GM23248 (cell line): ENCODE data around the gene BUD31. TPM values are rescaled to one million over a fixed set of nuclear protein-coding genes. Genes with fewer than 3 reads are reported as not detected.
"Not testable (repeated sequence)": the region's sequence is repeated elsewhere in the genome, so short reads cannot be mapped to it uniquely, and the experiment has no call there.

Source experiments
- DNase-seq: peaks from one replicate; pipeline ENCODE4 v3.0.0-alpha.2; 2015
- H2AFZ ChIP-seq: fragments of 200-600 bp; sonication (generic); 2 replicates; pipeline ENCODE4 v1.6.1; 2016; ENCODE audit warnings: antibody characterized with exemption
- H3F3A ChIP-seq: fragments of 200-600 bp; sonication (generic); 2 replicates; pipeline ENCODE4 v1.6.1; 2016; ENCODE audit warnings: mild to moderate bottlenecking, antibody characterized with exemption, mixed run types; ENCODE audit not compliant: insufficient read depth
- H3K27ac ChIP-seq: fragments of 200-600 bp; sonication (generic); 2 replicates; pipeline ENCODE4 v1.5.1; 2016; ENCODE audit warnings: mild to moderate bottlenecking
- H3K27me3 ChIP-seq: fragments of 200-600 bp; sonication (generic); replicated peaks from 2 replicates; pipeline ENCODE4 v1.6.1; 2016; ENCODE audit warnings: mild to moderate bottlenecking; ENCODE audit not compliant: insufficient read depth
- H3K36me3 ChIP-seq: fragments of 200-600 bp; sonication (generic); 2 replicates; pipeline ENCODE4 v1.6.1; 2016; ENCODE audit warnings: low read depth, mild to moderate bottlenecking
- H3K4me1 ChIP-seq: fragments of 200-600 bp; sonication (generic); 2 replicates; pipeline ENCODE4 v1.6.1; 2016; ENCODE audit warnings: mild to moderate bottlenecking; ENCODE audit not compliant: insufficient read depth
- H3K4me2 ChIP-seq: fragments of 200-600 bp; sonication (generic); one replicate; pipeline ENCODE4 v1.6.1; 2016; ENCODE audit warnings: mild to moderate bottlenecking; ENCODE audit not compliant: unreplicated experiment
- H3K4me3 ChIP-seq: fragments of 200-600 bp; sonication (generic); 2 replicates; pipeline ENCODE4 v1.5.1; 2016; ENCODE audit warnings: mild to moderate bottlenecking
- H3K79me2 ChIP-seq: fragments of 200-600 bp; sonication (generic); 2 replicates; pipeline ENCODE4 v1.6.1; 2016; ENCODE audit warnings: mild to moderate bottlenecking; ENCODE audit not compliant: insufficient read depth
- H3K9ac ChIP-seq: fragments of 200-600 bp; sonication (generic); 2 replicates; pipeline ENCODE4 v1.6.1; 2016; ENCODE audit warnings: mild to moderate bottlenecking
- H3K9me2 ChIP-seq: fragments of 200-600 bp; sonication (generic); 2 replicates; pipeline ENCODE4 v1.6.1; 2016; ENCODE audit warnings: mixed run types, mild to moderate bottlenecking, moderate library complexity; ENCODE audit not compliant: insufficient read depth
- H3K9me3 ChIP-seq: fragments of 200-600 bp; sonication (generic); one replicate; pipeline ENCODE4 v1.6.1; 2017; ENCODE audit warnings: low read depth
- H4K20me1 ChIP-seq: fragments of 200-600 bp; sonication (generic); 2 replicates; pipeline ENCODE4 v1.6.0; 2016; ENCODE audit not compliant: insufficient read depth
- EZH2 ChIP-seq: fragments of 200-600 bp; sonication (generic); IDR thresholded peaks from 2 replicates; pipeline ENCODE4 v1.6.1; 2018; ENCODE audit warnings: antibody characterized with exemption, mild to moderate bottlenecking; ENCODE audit not compliant: insufficient read depth, poor library complexity, severe bottlenecking
- EZH2phosphoT487 ChIP-seq: fragments of 200-600 bp; sonication (generic); IDR thresholded peaks from 2 replicates; pipeline ENCODE4 v1.6.1; 2018; ENCODE audit warnings: antibody characterized with exemption, moderate library complexity, mild to moderate bottlenecking, low read depth; ENCODE audit not compliant: insufficient read depth
- WGBS, 2 experiments: methylation state at CpG; one replicate each; pipeline ENCODE4 v1.1.6; 2015 to 2017; ENCODE audit warnings: low lambda C conversion rate in 2 of 2, low coverage in 1 of 2; ENCODE audit errors: missing lambda C conversion rate in 2 of 2; 5-methylcytosine and 5-hydroxymethylcytosine counted together
- in situ Hi-C: fragments of 300-500 bp; cut with MboI; formaldehyde crosslinking; loops from 2 replicates; pipeline ENCODE4 v1.15.0; 2020
- polyA plus RNA-seq: library from polyadenylated mRNA; unstranded; fragments of >200 nt; fragmentation: Nextera tagmentation; extraction: Ambion mirVana; gene quantifications from 2 replicates; pipeline ENCODE4 v1.2.1, GENCODE V29; 2016
- total RNA-seq: library from RNA; depleted of rRNA; stranded (reverse); fragments of >200 nt; shearing (Covaris generic); gene quantifications from 2 replicates; pipeline ENCODE4 v1.2.3, GENCODE V29; 2014

BUD31 gene
- total and polyA plus RNA-seq, 2 experiments from 2014 or later = 71.8 to 318 TPM

DNA sequence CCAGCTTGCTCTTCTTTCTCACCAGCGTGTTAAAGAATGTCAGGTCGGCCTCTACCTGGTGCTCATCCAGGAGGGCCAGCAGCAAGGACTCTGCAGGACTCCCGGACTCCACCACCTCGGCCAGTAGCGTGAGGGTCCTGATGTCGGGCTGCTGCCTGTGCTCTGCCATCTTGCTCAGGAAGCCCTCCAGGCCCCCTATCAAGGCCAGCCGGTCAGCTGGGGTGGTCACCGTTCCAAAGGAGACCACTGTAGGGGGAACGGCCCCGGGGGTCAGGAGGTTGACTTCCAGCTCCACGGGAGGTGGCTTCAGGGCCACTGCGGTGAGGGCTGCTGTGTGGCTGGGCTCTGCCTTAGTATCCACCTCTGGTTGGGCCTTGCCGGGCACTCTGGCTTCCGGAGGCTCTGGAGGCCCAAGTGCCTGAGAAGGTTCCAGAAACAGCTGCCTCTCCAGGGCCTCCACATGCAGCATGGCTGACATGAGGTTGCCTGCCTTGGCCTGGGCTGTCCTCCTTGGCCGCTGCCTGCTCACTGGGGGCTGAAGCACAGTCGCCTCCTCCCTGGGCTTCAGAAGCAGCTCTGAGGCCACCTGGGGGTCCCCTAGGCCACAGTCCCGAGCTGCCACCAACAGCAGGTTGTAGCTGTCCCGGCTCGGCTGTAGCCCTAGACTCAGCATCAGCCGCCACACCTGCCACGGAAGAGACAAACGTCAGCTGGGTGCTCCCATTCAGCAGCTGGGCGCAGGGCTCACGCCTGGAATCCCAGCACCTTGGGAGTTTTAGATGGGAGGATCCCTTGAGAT is 16.4 kb downstream of the BUD31 start:
- Histone ChIP-seq H3K4me3 (no peak overlapping the region), H3K9me3 (no peaks in the 10 kb centered on the region), H3F3A (peaks cover 16% of the 10 kb centered on the region), H3K79me2 (no peaks in the 10 kb centered on the region), H3K36me3 (peaks cover 3% of the 10 kb centered on the region; the same call in 1 of the 2 replicates), H4K20me1 (no peaks in the 10 kb centered on the region), H3K27ac (no peak overlapping the region), H3K27me3 (no peaks in the 10 kb centered on the region), H3K9me2 (no peaks in the 10 kb centered on the region), H3K4me2 (no peak overlapping the region), H2AFZ (no peak overlapping the region), H3K4me1 (no peaks in the 10 kb centered on the region), H3K9ac (no peak overlapping the region)
- in situ Hi-C loops = no loop called here
- DNase-seq = no peak
- TF ChIP-seq EZH2phosphoT487 = no peak
- no peak for TF ChIP-seq EZH2
- WGBS, 2 experiments = 94 to 95% methylated on average over 24 of the region's 24 CpGs

DNA sequence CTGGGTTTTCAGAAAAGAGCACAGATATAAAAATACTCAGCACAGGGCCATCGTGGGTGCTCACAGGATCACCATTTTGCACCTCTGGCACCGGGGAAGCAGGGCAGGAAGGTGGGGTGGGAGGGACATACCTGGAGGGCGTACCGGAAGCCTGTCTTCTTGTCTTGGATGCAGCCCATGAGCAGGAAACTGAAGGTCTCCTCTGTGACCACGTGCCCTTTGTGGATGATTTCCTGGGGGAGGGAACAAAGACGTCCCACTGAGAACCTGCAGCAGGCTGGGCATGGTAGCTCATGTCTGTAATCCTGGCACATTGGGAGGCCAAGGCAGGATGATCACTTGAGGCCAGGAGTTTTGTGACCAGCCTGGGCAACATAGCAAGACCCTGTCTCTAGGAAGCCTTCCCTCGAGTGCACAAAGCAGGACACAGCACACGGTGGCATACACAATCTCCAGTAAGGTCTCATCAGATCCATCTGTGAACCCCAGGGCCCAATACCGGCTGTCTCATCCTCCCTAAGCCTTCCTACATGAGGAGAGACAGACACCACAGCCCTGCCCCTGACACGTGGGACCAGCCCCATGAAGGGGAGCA is 20.3 kb downstream of the BUD31 start:
- WGBS, 2 experiments = 90% methylated on average over 10 of the region's 10 CpGs
- Histone ChIP-seq H3K27ac (no peak overlapping the region), H3K4me3 (no peak overlapping the region), H2AFZ (no peak overlapping the region), H3K27me3 (no peaks in the 10 kb centered on the region), H3K36me3 (peaks cover 8% of the 10 kb centered on the region; the same call in 1 of the 2 replicates), H3K9me2 (no peaks in the 10 kb centered on the region), H3K9me3 (no peaks in the 10 kb centered on the region), H3K4me1 (no peaks in the 10 kb centered on the region), H4K20me1 (no peaks in the 10 kb centered on the region), H3K9ac (no peak overlapping the region), H3F3A (no peaks in the 10 kb centered on the region), H3K4me2 (no peak overlapping the region), H3K79me2 (no peaks in the 10 kb centered on the region)
- TF ChIP-seq EZH2 (no peak), EZH2phosphoT487 (no peak)
- in situ Hi-C loops = no loop called here
- DNase-seq = no peak

DNA sequence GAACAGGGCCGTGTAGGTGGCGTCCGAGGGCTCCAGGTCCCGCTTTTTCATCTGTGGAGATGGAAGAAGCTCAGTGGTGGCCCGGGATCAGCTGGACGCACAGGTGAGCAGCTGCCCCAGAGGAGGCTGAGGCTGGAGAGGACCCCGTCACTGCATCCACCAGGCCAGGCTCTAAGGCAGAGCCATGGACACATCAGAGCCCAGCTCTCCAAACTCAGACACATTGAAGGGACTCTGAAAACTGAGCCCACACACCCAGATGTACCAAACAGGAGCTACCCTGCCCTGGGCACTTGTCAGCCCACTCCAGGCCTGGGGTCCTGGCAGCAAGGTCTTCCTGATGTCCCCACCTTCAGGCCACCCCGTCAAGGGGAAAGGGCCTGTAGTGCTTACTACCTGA is 21.0 kb downstream of the BUD31 start:
- H3K27ac ChIP-seq = no peak overlapping the region
- no peaks in the 10 kb centered on the region for H3F3A ChIP-seq
- no peak overlapping the region for H2AFZ ChIP-seq
- no peaks in the 10 kb centered on the region for H3K27me3 ChIP-seq
- no peak for TF ChIP-seq EZH2
- TF ChIP-seq EZH2phosphoT487 = no peak
- H3K9me3 ChIP-seq = no peaks in the 10 kb centered on the region
- no peak overlapping the region for H3K4me2 ChIP-seq
- in situ Hi-C loops = no loop called here
- no peak for DNase-seq
- H3K9me2 ChIP-seq = no peaks in the 10 kb centered on the region
- peaks cover 8% of the 10 kb centered on the region; the same call in 1 of the 2 replicates for H3K36me3 ChIP-seq
- H3K9ac ChIP-seq = no peak overlapping the region
- WGBS, 2 experiments = 91 to 92% methylated on average over 8 of the region's 8 CpGs
- no peaks in the 10 kb centered on the region for H4K20me1 ChIP-seq
- H3K4me1 ChIP-seq = no peaks in the 10 kb centered on the region
- no peaks in the 10 kb centered on the region for H3K79me2 ChIP-seq
- no peak overlapping the region for H3K4me3 ChIP-seq

DNA sequence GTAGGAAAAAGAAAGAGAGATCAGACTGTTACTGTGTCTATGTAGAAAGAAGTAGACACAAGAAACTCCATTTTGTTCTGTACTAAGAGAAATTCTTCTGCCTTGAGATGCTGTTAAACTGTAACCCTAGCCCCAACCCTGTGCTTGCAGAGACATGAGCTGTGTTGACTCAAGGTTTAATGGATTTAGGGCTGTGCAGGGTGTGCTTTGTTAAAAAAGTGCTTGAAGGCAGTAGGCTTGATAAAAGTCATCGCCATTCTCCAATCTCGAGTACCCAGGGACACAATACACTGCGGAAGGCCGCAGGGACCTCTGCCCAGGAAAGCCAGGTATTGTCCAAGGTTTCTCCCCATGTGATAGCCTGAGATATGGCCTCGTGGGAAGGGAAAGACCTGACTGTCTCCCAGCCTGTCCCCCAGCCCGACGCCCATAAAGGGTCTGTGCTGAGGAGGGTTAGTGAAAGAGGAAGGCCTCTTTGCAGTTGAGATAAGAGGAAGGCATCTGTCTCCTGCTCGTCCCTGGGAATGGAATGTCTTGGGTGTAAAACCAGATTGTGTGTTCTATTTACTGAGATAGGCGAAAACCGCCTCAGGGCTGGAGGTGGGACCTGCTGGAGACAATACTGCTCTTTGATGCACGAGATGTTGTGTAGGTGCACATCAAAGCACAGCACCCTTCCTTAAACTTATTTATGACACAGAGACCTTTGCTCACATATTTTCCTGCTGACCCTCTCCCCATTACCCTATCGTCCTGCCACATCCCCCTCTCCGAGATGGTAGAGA is 23.2 kb downstream of the BUD31 start:
- H3K27me3 ChIP-seq, H3F3A ChIP-seq, H3K4me2 ChIP-seq, H3K9ac ChIP-seq, H3K9me3 ChIP-seq, H3K27ac ChIP-seq, H3K4me3 ChIP-seq, in situ Hi-C loops, H3K9me2 ChIP-seq, H4K20me1 ChIP-seq, H3K4me1 ChIP-seq, H3K36me3 ChIP-seq, H2AFZ ChIP-seq, DNase-seq: not testable (repeated sequence)
- WGBS, 2 experiments = 89 to 90% methylated on average over 13 of the region's 13 CpGs
- H3K79me2 ChIP-seq = peaks cover 11% of the 10 kb centered on the region
